Measurements from ENCODE around the gene HSP90AB1. TPM values are rescaled to one million over a fixed set of nuclear protein-coding genes. Genes with fewer than 3 reads are reported as not detected.

HSP90AB1 gene
- total and polyA plus RNA-seq, 9 of the 15 experiments (the other 6 are each of a cell fraction or from before 2014, with no cell fraction given): 1,780 to 3,358 (median 2,262) TPM

DNA sequence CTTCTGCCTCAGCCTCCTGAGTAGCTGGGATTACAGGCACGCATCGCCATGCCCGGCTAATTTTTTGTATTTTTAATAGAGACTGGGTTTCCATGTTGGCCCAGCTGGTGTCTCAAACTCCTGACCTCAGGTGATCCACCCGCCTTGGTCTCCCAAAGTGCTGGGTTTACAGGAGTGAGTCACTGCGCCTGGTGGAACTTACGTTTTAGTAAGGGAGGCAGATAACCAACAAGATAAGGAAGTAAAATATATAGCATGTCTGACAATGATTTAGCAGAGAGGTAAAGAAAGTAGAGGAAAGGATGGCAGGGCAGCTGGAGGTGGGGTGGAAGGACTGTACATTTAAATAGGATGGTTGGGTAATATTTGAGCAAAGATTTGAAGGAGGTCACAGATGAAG is 42.9 kb upstream of the HSP90AB1 start (continued):
- TF ChIP-seq, protein P1, sequence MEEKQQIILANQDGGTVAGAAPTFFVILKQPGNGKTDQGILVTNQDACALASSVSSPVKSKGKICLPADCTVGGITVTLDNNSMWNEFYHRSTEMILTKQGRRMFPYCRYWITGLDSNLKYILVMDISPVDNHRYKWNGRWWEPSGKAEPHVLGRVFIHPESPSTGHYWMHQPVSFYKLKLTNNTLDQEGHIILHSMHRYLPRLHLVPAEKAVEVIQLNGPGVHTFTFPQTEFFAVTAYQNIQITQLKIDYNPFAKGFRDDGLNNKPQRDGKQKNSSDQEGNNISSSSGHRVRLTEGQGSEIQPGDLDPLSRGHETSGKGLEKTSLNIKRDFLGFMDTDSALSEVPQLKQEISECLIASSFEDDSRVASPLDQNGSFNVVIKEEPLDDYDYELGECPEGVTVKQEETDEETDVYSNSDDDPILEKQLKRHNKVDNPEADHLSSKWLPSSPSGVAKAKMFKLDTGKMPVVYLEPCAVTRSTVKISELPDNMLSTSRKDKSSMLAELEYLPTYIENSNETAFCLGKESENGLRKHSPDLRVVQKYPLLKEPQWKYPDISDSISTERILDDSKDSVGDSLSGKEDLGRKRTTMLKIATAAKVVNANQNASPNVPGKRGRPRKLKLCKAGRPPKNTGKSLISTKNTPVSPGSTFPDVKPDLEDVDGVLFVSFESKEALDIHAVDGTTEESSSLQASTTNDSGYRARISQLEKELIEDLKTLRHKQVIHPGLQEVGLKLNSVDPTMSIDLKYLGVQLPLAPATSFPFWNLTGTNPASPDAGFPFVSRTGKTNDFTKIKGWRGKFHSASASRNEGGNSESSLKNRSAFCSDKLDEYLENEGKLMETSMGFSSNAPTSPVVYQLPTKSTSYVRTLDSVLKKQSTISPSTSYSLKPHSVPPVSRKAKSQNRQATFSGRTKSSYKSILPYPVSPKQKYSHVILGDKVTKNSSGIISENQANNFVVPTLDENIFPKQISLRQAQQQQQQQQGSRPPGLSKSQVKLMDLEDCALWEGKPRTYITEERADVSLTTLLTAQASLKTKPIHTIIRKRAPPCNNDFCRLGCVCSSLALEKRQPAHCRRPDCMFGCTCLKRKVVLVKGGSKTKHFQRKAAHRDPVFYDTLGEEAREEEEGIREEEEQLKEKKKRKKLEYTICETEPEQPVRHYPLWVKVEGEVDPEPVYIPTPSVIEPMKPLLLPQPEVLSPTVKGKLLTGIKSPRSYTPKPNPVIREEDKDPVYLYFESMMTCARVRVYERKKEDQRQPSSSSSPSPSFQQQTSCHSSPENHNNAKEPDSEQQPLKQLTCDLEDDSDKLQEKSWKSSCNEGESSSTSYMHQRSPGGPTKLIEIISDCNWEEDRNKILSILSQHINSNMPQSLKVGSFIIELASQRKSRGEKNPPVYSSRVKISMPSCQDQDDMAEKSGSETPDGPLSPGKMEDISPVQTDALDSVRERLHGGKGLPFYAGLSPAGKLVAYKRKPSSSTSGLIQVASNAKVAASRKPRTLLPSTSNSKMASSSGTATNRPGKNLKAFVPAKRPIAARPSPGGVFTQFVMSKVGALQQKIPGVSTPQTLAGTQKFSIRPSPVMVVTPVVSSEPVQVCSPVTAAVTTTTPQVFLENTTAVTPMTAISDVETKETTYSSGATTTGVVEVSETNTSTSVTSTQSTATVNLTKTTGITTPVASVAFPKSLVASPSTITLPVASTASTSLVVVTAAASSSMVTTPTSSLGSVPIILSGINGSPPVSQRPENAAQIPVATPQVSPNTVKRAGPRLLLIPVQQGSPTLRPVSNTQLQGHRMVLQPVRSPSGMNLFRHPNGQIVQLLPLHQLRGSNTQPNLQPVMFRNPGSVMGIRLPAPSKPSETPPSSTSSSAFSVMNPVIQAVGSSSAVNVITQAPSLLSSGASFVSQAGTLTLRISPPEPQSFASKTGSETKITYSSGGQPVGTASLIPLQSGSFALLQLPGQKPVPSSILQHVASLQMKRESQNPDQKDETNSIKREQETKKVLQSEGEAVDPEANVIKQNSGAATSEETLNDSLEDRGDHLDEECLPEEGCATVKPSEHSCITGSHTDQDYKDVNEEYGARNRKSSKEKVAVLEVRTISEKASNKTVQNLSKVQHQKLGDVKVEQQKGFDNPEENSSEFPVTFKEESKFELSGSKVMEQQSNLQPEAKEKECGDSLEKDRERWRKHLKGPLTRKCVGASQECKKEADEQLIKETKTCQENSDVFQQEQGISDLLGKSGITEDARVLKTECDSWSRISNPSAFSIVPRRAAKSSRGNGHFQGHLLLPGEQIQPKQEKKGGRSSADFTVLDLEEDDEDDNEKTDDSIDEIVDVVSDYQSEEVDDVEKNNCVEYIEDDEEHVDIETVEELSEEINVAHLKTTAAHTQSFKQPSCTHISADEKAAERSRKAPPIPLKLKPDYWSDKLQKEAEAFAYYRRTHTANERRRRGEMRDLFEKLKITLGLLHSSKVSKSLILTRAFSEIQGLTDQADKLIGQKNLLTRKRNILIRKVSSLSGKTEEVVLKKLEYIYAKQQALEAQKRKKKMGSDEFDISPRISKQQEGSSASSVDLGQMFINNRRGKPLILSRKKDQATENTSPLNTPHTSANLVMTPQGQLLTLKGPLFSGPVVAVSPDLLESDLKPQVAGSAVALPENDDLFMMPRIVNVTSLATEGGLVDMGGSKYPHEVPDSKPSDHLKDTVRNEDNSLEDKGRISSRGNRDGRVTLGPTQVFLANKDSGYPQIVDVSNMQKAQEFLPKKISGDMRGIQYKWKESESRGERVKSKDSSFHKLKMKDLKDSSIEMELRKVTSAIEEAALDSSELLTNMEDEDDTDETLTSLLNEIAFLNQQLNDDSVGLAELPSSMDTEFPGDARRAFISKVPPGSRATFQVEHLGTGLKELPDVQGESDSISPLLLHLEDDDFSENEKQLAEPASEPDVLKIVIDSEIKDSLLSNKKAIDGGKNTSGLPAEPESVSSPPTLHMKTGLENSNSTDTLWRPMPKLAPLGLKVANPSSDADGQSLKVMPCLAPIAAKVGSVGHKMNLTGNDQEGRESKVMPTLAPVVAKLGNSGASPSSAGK (IDR thresholded peaks at IDR 0.05): no peak
- TF ChIP-seq ZZZ3 (IDR thresholded peaks at IDR 0.05) (no peak), ILF3 (IDR thresholded peaks at IDR 0.05; ENCODE audit: borderline replicate concordance) (no peak), NCOA6 (IDR thresholded peaks at IDR 0.05) (no peak), SMAD2 (IDR thresholded peaks at IDR 0.05; ENCODE audit: low read depth, low read length) (no peak), ZNF77 (CRISPR knock-in tag; IDR thresholded peaks at IDR 0.05) (no peak), MTA2 (IDR thresholded peaks at IDR 0.05; ENCODE audit: low read depth) (peak; percentile 42; the same call in 1 of the 2 replicates), RHOXF2B (CRISPR knock-in tag; conservative IDR thresholded peaks at IDR 0.05) (no peak), HMG20B (CRISPR knock-in tag; IDR thresholded peaks at IDR 0.05) (no peak), DDX20 (tag; IDR thresholded peaks at IDR 0.05; ENCODE audit: low read depth) (no peak), BRCA1 (IDR thresholded peaks at IDR 0.05) (no peak), BRCA1 (CRISPR knock-in tag; IDR thresholded peaks at IDR 0.05) (no peak), POLR2G (IDR thresholded peaks at IDR 0.05; ENCODE audit: low read depth, low read length) (no peak), SMARCE1 (IDR thresholded peaks at IDR 0.05) (peak; percentile 95)

All from K562 (cell line).